GM23338 (cell line): ENCODE results near the gene CRBN. TPM values are rescaled to one million over a fixed set of nuclear protein-coding genes. Genes with fewer than 3 reads are reported as not detected.

ENCODE experiments used
- ATAC-seq: fragments of 200-7000 bp; cut with Tn5 transposase; 3 replicates; pipeline ENCODE4 v1.9.1; 2020
- DNase-seq: peaks from one replicate; pipeline ENCODE4 v3.0.0-alpha.2; 2015; ENCODE audit warnings: low spot score
- H2AFZ ChIP-seq: fragments of 200-600 bp; sonication (generic); 2 replicates; pipeline ENCODE4 v1.8.0; 2016; ENCODE audit warnings: antibody characterized with exemption, mild to moderate bottlenecking, moderate library complexity
- H3F3A ChIP-seq: fragments of 200-600 bp; sonication (generic); replicated peaks from 2 replicates; pipeline ENCODE4 v1.8.0; 2017; ENCODE audit warnings: antibody characterized with exemption, mixed run types, low read depth
- H3K27ac ChIP-seq: fragments of 200-600 bp; sonication (generic); 2 replicates; pipeline ENCODE4 v1.6.1; 2016; ENCODE audit warnings: low read depth
- H3K27me3 ChIP-seq: fragments of 200-600 bp; sonication (generic); 2 replicates; pipeline ENCODE4 v1.8.0; 2016; ENCODE audit warnings: mild to moderate bottlenecking, mixed run types, moderate library complexity; ENCODE audit not compliant: insufficient read depth
- H3K36me3 ChIP-seq: fragments of 200-600 bp; sonication (generic); 2 replicates; pipeline ENCODE4 v1.8.0; 2016; ENCODE audit warnings: mild to moderate bottlenecking; ENCODE audit not compliant: insufficient read depth
- H3K4me1 ChIP-seq: fragments of 200-600 bp; sonication (generic); 2 replicates; pipeline ENCODE4 v1.8.0; 2016; ENCODE audit warnings: mild to moderate bottlenecking, moderate library complexity; ENCODE audit not compliant: insufficient read depth
- H3K4me2 ChIP-seq: fragments of 200-600 bp; sonication (generic); 2 replicates; pipeline ENCODE4 v1.7.1; 2017; ENCODE audit warnings: mixed run types
- H3K4me3 ChIP-seq: fragments of 200-600 bp; sonication (generic); 2 replicates; pipeline ENCODE4 v1.6.1; 2016; ENCODE audit warnings: mixed run types
- H3K79me2 ChIP-seq: fragments of 200-600 bp; sonication (generic); replicated peaks from 2 replicates; pipeline ENCODE4 v1.8.0; 2017; ENCODE audit warnings: mild to moderate bottlenecking; ENCODE audit not compliant: insufficient read depth
- H3K9me2 ChIP-seq: fragments of 200-600 bp; sonication (generic); 2 replicates; pipeline ENCODE4 v1.8.0; 2017; ENCODE audit not compliant: insufficient read depth
- H4K20me1 ChIP-seq: fragments of 200-600 bp; sonication (generic); replicated peaks from 2 replicates; pipeline ENCODE4 v1.8.0; 2017; ENCODE audit warnings: mild to moderate bottlenecking; ENCODE audit not compliant: insufficient read depth
- H3K27ac Mint-ChIP-seq: 2 replicates; pipeline ENCODE4 v1.8.0; 2020; ENCODE audit warnings: inconsistent platforms, mild to moderate bottlenecking, moderate library complexity, mixed read lengths
- H3K27me3 Mint-ChIP-seq: 3 replicates; pipeline ENCODE4 v1.8.0; 2022; ENCODE audit warnings: low read depth, mild to moderate bottlenecking, moderate library complexity, mixed read lengths, inconsistent platforms; ENCODE audit not compliant: insufficient read depth, poor library complexity
- H3K36me3 Mint-ChIP-seq: 3 replicates; pipeline ENCODE4 v1.8.0; 2021; ENCODE audit warnings: low read depth, mild to moderate bottlenecking, inconsistent platforms, moderate library complexity, mixed read lengths
- H3K4me1 Mint-ChIP-seq: 3 replicates; pipeline ENCODE4 v1.8.0; 2020; ENCODE audit warnings: mild to moderate bottlenecking, inconsistent platforms, mixed read lengths
- H3K4me3 Mint-ChIP-seq: 3 replicates; pipeline ENCODE4 v1.8.0; 2021; ENCODE audit warnings: moderate library complexity, mild to moderate bottlenecking, inconsistent platforms, mixed read lengths
- H3K9me3 Mint-ChIP-seq: 3 replicates; pipeline ENCODE4 v1.8.0; 2020; ENCODE audit warnings: moderate library complexity, mild to moderate bottlenecking, inconsistent platforms, mixed read lengths
- CREB1 ChIP-seq: fragments of 250-450 bp; sonication (Bioruptor Pico); IDR thresholded peaks from 2 replicates; pipeline ENCODE4 v1.5.0; 2020; ENCODE audit warnings: low read depth, mild to moderate bottlenecking, moderate library complexity
- CTCF ChIP-seq, 2 experiments: fragments of 200-600 bp in 1 of 2; sonication (generic) in 1 of 2; conservative IDR thresholded peaks; 2 replicates each; pipeline versions ENCODE4 v1.5.1 to v1.6.1; 2016 to 2017; ENCODE audit warnings: antibody characterized with exemption in 2 of 2, low read depth in 2 of 2, mild to moderate bottlenecking in 2 of 2, moderate library complexity in 1 of 2
- ETS1 ChIP-seq: IDR thresholded peaks from 2 replicates; pipeline ENCODE4 v1.6.1; 2016; ENCODE audit warnings: antibody characterized with exemption
- EZH2 ChIP-seq: fragments of 200-600 bp; sonication (generic); IDR thresholded peaks from one replicate; pipeline ENCODE4 v1.8.0; 2017; ENCODE audit warnings: antibody characterized with exemption, mild to moderate bottlenecking, low read depth; ENCODE audit not compliant: unreplicated experiment
- EZH2phosphoT487 ChIP-seq: fragments of 200-600 bp; sonication (generic); IDR thresholded peaks from one replicate; pipeline ENCODE4 v1.8.1; 2018; ENCODE audit warnings: antibody characterized with exemption; ENCODE audit not compliant: unreplicated experiment
- JUNB ChIP-seq: IDR thresholded peaks from one replicate; pipeline ENCODE4 v1.6.1; 2016; ENCODE audit warnings: antibody characterized with exemption; ENCODE audit not compliant: unreplicated experiment
- NANOG ChIP-seq: IDR thresholded peaks from 2 replicates; pipeline ENCODE4 v1.6.1; 2016; ENCODE audit warnings: antibody characterized with exemption, borderline replicate concordance
- POLR2AphosphoS5 ChIP-seq: IDR thresholded peaks from 2 replicates; pipeline ENCODE4 v1.6.1; 2016; ENCODE audit warnings: antibody characterized with exemption, low read depth
- REST ChIP-seq: IDR thresholded peaks from one replicate; pipeline ENCODE4 v1.6.1; 2018; ENCODE audit warnings: antibody characterized with exemption; ENCODE audit not compliant: unreplicated experiment
- STAT1 ChIP-seq: IDR thresholded peaks from one replicate; pipeline ENCODE4 v1.6.1; 2016; ENCODE audit warnings: antibody characterized with exemption; ENCODE audit not compliant: unreplicated experiment
- ZNF114 ChIP-seq: fragments of 250-450 bp; sonication (Bioruptor Pico); IDR thresholded peaks from 2 replicates; pipeline ENCODE4 v1.5.0; 2020; ENCODE audit warnings: mild to moderate bottlenecking, moderate library complexity
- ZNF331 ChIP-seq: fragments of 250-450 bp; sonication (Bioruptor Pico); IDR thresholded peaks from 2 replicates; pipeline ENCODE4 v1.5.0; 2020; ENCODE audit warnings: low read depth, mild to moderate bottlenecking, moderate library complexity
- ZNF462 ChIP-seq: fragments of 250-450 bp; sonication (Bioruptor Pico); IDR thresholded peaks from 2 replicates; pipeline ENCODE4 v1.5.0; 2020; ENCODE audit warnings: mild to moderate bottlenecking, moderate library complexity
- polyA plus RNA-seq: library from polyadenylated mRNA; unstranded; fragments of >200 nt; fragmentation: Nextera tagmentation; extraction: Ambion mirVana; gene quantifications from 2 replicates; pipeline ENCODE4 v1.2.1, GENCODE V29; 2016
- total RNA-seq: library from RNA; depleted of rRNA; stranded (reverse); fragments of >200 nt; shearing (Covaris generic); gene quantifications from 2 replicates; pipeline ENCODE4 v1.2.3, GENCODE V29; 2014

The CRBN gene
- total and polyA plus RNA-seq, 2 experiments from 2014 or later, result 33.6 to 41.7 TPM

GRCh38 chr3:3110299-3110630 lies 69.2 kb downstream of the CRBN start, which contains the start of gene IL5RA:
Gene IL5RA, minus strand, starts transcription at chr3:3110374. Its CDS starts 5,390 bp downstream, at chr3:3104984.
- ATAC-seq (no peak), DNase-seq (peak; percentile 61)
- no peaks in the 10 kb centered on the region for H3F3A ChIP-seq
- Mint-ChIP-seq H3K4me1 (no peaks in the 10 kb centered on the region), H3K9me3 (peaks cover 91% of the 10 kb centered on the region), H3K27me3 (peaks cover 4% of the 10 kb centered on the region), H3K4me3 (no peak within 1 kb of the TSS), H3K27ac (no peak within 1 kb of the TSS), H3K36me3 (peaks cover 22% of the 10 kb centered on the region)
- H3K79me2 ChIP-seq, result no peaks in the 10 kb centered on the region
- TF ChIP-seq STAT1 (no peak), POLR2AphosphoS5 (no peak), EZH2 (no peak), CTCF (conservative IDR thresholded peaks at IDR 0.05; ENCODE audit: low read depth in 2 of 2) (no peak), CREB1 (CRISPR knock-in tag) (no peak), ZNF462 (CRISPR knock-in tag) (no peak), ETS1 (no peak), NANOG (no peak), ZNF331 (no peak), JUNB (no peak), ZNF114 (no peak), REST (no peak), EZH2phosphoT487 (no peak)
- H3K4me1 ChIP-seq, result peaks cover 16% of the 10 kb centered on the region
- no peaks in the 10 kb centered on the region for H3K9me2 ChIP-seq
- no peaks in the 10 kb centered on the region for H4K20me1 ChIP-seq
- no peaks in the 10 kb centered on the region for H3K36me3 ChIP-seq
- peak within 1 kb of the TSS; percentile 7 for H3K4me2 ChIP-seq
- no peak within 1 kb of the TSS for H3K4me3 ChIP-seq
- H2AFZ ChIP-seq, result peak within 1 kb of the TSS; percentile 72; the same call in 1 of the 2 replicates
- no peaks in the 10 kb centered on the region for H3K27me3 ChIP-seq
- peak within 1 kb of the TSS; percentile 65 for H3K27ac ChIP-seq
